Fibroblast of lung (primary cell): ENCODE results near the gene NDUFS8.

Experiments
- EZH2 ChIP-seq: IDR thresholded peaks from 2 replicates; pipeline ENCODE4 v1.5.1; 2012; ENCODE audit warnings: low read length, control low read depth, mild to moderate bottlenecking; ENCODE audit errors: missing control alignments
- TF ChIP-seq, protein P1 (sequence below), 2 donors: IDR thresholded peaks in 1 of 2; conservative IDR thresholded peaks in 1 of 2; 1 replicate in 1 of 2; 2 replicates in 1 of 2; pipeline ENCODE4 v1.5.1; 2011 to 2012; ENCODE audit warnings: low read length in 2 of 2, control low read depth in 1 of 2, inconsistent platforms in 1 of 2, low read depth in 1 of 2, mild to moderate bottlenecking in 1 of 2

DNA sequence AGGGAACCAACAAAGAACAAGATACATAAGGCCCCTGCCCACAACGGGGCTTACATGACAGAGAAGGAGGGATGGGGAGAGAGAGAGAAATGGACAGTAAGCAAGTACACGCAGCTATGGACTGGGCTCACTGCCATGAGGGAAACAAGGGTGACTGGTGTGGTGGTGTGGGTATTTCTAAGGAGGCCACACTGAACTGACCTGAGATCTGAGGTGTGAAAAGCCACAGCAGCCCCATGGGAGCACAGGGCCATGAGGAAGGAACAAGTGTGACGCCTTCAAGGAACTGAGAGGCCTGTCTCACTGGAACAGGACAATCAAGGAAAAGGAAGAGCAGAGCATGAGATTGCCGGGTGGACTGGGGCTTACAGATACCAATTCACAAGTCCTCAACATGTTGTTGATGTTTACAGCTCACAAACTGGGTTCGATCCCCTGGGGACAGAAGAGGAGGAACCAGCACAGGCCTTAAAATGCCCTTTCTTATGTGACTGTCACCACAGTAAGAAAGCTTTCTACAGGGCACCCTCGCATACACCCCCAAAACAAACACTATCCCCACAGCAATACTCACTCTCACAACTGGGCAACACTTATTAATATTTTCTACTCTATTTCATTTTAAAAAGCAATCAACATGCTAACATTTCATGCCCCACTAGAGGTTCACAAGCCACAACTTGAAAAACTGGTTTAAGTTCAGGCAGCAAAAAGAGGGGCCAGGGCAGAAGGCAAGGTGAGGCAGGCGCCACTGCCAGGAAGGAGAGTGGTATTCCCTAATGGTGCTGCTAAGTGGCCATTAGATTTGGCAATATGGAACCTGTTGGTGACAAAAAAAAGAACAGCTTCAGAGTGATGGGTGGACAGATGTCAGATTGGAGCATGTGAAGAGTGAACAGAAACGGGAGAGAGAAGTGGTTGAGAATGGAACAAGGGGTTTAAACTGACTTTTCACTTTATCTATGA lies 47.4 kb downstream of the NDUFS8 start:
- no peak for TF ChIP-seq EZH2
- TF ChIP-seq, protein P1, sequence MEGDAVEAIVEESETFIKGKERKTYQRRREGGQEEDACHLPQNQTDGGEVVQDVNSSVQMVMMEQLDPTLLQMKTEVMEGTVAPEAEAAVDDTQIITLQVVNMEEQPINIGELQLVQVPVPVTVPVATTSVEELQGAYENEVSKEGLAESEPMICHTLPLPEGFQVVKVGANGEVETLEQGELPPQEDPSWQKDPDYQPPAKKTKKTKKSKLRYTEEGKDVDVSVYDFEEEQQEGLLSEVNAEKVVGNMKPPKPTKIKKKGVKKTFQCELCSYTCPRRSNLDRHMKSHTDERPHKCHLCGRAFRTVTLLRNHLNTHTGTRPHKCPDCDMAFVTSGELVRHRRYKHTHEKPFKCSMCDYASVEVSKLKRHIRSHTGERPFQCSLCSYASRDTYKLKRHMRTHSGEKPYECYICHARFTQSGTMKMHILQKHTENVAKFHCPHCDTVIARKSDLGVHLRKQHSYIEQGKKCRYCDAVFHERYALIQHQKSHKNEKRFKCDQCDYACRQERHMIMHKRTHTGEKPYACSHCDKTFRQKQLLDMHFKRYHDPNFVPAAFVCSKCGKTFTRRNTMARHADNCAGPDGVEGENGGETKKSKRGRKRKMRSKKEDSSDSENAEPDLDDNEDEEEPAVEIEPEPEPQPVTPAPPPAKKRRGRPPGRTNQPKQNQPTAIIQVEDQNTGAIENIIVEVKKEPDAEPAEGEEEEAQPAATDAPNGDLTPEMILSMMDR (conservative IDR thresholded peaks at IDR 0.05 in 1 of 2, IDR thresholded peaks at IDR 0.05 in 1 of 2; ENCODE audit: low read depth in 1 of 2, low read length in 2 of 2): no peak
